HG02623 (cell line): Measurements from ENCODE around the gene LRFN4.

ENCODE experiments used
- ATAC-seq: cut with Tn5 transposase; IDR thresholded peaks from one replicate; pipeline ENCODE4 v1.9.1; 2021; ENCODE audit warnings: moderate library complexity; ENCODE audit not compliant: unreplicated experiment

LRFN4 gene

GRCh38 chr11:66887526-66887925 lies 30.7 kb downstream of the LRFN4 start:
- ATAC-seq = no peak

GRCh38 chr11:66888282-66888681 lies 31.4 kb downstream of the LRFN4 start:
- no peak for ATAC-seq

- ATAC-seq = no peak
These were observed 33.1 kb downstream of the LRFN4 start for GRCh38 chr11:66889960-66890359.

GRCh38 chr11:66891851-66892660 lies 35.2 kb downstream of the LRFN4 start:
- ATAC-seq = peak; percentile 79

GRCh38 chr11:66892911-66893310 lies 36.0 kb downstream of the LRFN4 start:
- no peak for ATAC-seq

- ATAC-seq = no peak
These were observed 37.3 kb downstream of the LRFN4 start for GRCh38 chr11:66894141-66894540.

GRCh38 chr11:66901964-66902390 lies 45.1 kb downstream of the LRFN4 start:
- no peak for ATAC-seq

- no peak for ATAC-seq
These were observed 45.8 kb downstream of the LRFN4 start for GRCh38 chr11:66902486-66903177.

GRCh38 chr11:66904055-66904454 lies 47.2 kb downstream of the LRFN4 start:
- ATAC-seq = no peak

GRCh38 chr11:66904561-66904960 lies 47.7 kb downstream of the LRFN4 start:
- no peak for ATAC-seq

GRCh38 chr11:66904981-66905521 lies 48.2 kb downstream of the LRFN4 start:
- no peak for ATAC-seq

GRCh38 chr11:66905631-66906030 lies 48.8 kb downstream of the LRFN4 start:
- no peak for ATAC-seq

GRCh38 chr11:66906061-66906733 lies 49.3 kb downstream of the LRFN4 start:
- ATAC-seq = no peak

GRCh38 chr11:66907751-66908630 lies 51.1 kb downstream of the LRFN4 start:
- no peak for ATAC-seq

GRCh38 chr11:66909181-66909580 lies 52.3 kb downstream of the LRFN4 start:
- no peak for ATAC-seq

- no peak for ATAC-seq
These were observed 53.2 kb downstream of the LRFN4 start for GRCh38 chr11:66910016-66910415.
